Mesendoderm (in vitro differentiated cells): ENCODE data around the gene RCVRN.
A peak's percentile ranks its signal among the peaks of the same experiment; 100 is the strongest.

ENCODE experiments used
- DNase-seq: peaks from one replicate; pipeline ENCODE4 v3.0.0; 2013
- H2AK5ac ChIP-seq: 2 replicates; pipeline ENCODE4 v1.6.1; 2013; ENCODE audit warnings: low read length, inconsistent platforms
- H2BK120ac ChIP-seq: 2 replicates; pipeline ENCODE4 v1.6.1; 2013; ENCODE audit warnings: low read depth, mild to moderate bottlenecking, low read length, moderate library complexity, mixed read lengths
- H2BK15ac ChIP-seq: replicated peaks from 2 replicates; pipeline ENCODE4 v1.6.1; 2013; ENCODE audit warnings: low read depth, mild to moderate bottlenecking, moderate library complexity
- H2BK5ac ChIP-seq: 2 replicates; pipeline ENCODE4 v1.6.1; 2013; ENCODE audit warnings: low read length, inconsistent platforms
- H3K18ac ChIP-seq: 2 replicates; pipeline ENCODE4 v1.6.1; 2013; ENCODE audit warnings: mild to moderate bottlenecking, low read length, mixed read lengths
- H3K23ac ChIP-seq: one replicate; pipeline ENCODE4 v1.6.1; 2013; ENCODE audit warnings: low read length
- H3K27ac ChIP-seq: 2 replicates; pipeline ENCODE4 v1.5.1; 2013; ENCODE audit warnings: low read depth, mild to moderate bottlenecking, inconsistent platforms, low read length, moderate library complexity
- H3K27me3 ChIP-seq: 2 replicates; pipeline ENCODE4 v1.6.1; 2013; ENCODE audit warnings: low read length, control low read depth, mild to moderate bottlenecking, inconsistent platforms; ENCODE audit not compliant: insufficient read depth, poor library complexity
- H3K36me3 ChIP-seq: 2 replicates; pipeline ENCODE4 v1.6.1; 2013; ENCODE audit warnings: low read length, inconsistent platforms; ENCODE audit not compliant: control insufficient read depth, insufficient read depth
- H3K4ac ChIP-seq: one replicate; pipeline ENCODE4 v1.6.1; 2013; ENCODE audit warnings: low read depth, mild to moderate bottlenecking, low read length, moderate library complexity
- H3K4me1 ChIP-seq: 2 replicates; pipeline ENCODE4 v1.6.1; 2013; ENCODE audit warnings: low read depth, low read length, inconsistent platforms; ENCODE audit not compliant: control insufficient read depth
- H3K4me2 ChIP-seq: 2 replicates; pipeline ENCODE4 v1.6.1; 2013; ENCODE audit warnings: low read length
- H3K4me3 ChIP-seq: 2 replicates; pipeline ENCODE4 v1.5.1; 2013; ENCODE audit warnings: mild to moderate bottlenecking, low read length
- H3K56ac ChIP-seq: one replicate; pipeline ENCODE4 v1.6.1; 2013; ENCODE audit warnings: low read length
- H3K79me1 ChIP-seq: 2 replicates; pipeline ENCODE4 v1.6.1; 2013; ENCODE audit warnings: low read length, inconsistent platforms
- H3K79me2 ChIP-seq: 2 replicates; pipeline ENCODE4 v1.6.1; 2013; ENCODE audit warnings: mild to moderate bottlenecking, low read length; ENCODE audit not compliant: control insufficient read depth, insufficient read depth
- H3K9ac ChIP-seq: 2 replicates; pipeline ENCODE4 v1.6.1; 2013; ENCODE audit warnings: low read length, inconsistent platforms
- H4K5ac ChIP-seq: one replicate; pipeline ENCODE4 v1.6.1; 2013; ENCODE audit warnings: low read length
- H4K8ac ChIP-seq: one replicate; pipeline ENCODE4 v1.6.1; 2013; ENCODE audit warnings: low read depth, mild to moderate bottlenecking, control low read depth, low read length, moderate library complexity
- WGBS: extraction: QIAGEN DNeasy Blood & Tissue Kit; methylation state at CpG from one replicate; pipeline ENCODE4 v1.1.7; 2013; ENCODE audit warnings: low lambda C conversion rate, missing lambda C conversion rate; ENCODE audit not compliant: insufficient coverage; ENCODE audit errors: extremely low coverage; 5-methylcytosine and 5-hydroxymethylcytosine counted together

The RCVRN gene

DNA sequence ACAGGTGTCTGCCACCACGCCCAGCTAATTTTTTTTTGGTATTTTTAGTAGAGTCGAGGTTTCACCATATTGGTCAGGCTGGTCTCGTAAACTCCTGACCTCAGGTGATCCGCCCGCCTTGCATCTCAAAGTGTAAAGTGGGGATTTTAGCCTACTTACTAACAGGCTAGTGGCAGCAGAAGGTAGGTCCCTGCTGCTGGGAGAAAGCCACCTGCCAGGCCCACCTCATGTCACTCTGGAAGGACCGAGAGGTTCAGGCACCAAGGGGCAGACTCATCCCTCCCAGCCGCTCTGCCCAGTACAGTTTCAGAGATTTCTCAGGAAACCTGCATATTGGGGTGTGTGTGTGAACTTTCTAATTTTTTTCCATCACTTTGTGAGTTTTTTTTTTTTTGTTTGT lies 2.1 kb upstream of the RCVRN start:
- Histone ChIP-seq H3K4me3 (no peak overlapping the region), H2BK15ac (no peak overlapping the region), H3K23ac (no peak overlapping the region), H2AK5ac (no peak overlapping the region), H3K4ac (no peak overlapping the region), H3K27me3 (no peaks in the 10 kb centered on the region), H3K79me2 (no peaks in the 10 kb centered on the region), H3K4me2 (no peak overlapping the region), H4K8ac (no peak overlapping the region), H3K56ac (no peak overlapping the region), H3K9ac (no peak overlapping the region), H3K36me3 (no peaks in the 10 kb centered on the region), H3K27ac (no peak overlapping the region), H3K18ac (no peak overlapping the region), H3K79me1 (no peaks in the 10 kb centered on the region), H2BK5ac (no peak overlapping the region), H3K4me1 (no peaks in the 10 kb centered on the region), H2BK120ac (no peak overlapping the region), H4K5ac (no peak overlapping the region)
- no peak for DNase-seq
- no CpG with 5 or more reads among the region's 7 CpGs for WGBS

- no peak overlapping the region for H2BK15ac ChIP-seq
- WGBS, result no CpG with 5 or more reads among the region's 14 CpGs
- DNase-seq, result no peak
- no peaks in the 10 kb centered on the region for H3K79me1 ChIP-seq
- H2AK5ac ChIP-seq, result no peak overlapping the region
- no peaks in the 10 kb centered on the region for H3K79me2 ChIP-seq
- H3K27me3 ChIP-seq, result no peaks in the 10 kb centered on the region
- H3K23ac ChIP-seq, result no peak overlapping the region
- H2BK5ac ChIP-seq, result no peak overlapping the region
- no peak overlapping the region for H4K8ac ChIP-seq
- H3K18ac ChIP-seq, result no peak overlapping the region
- H3K4me1 ChIP-seq, result no peaks in the 10 kb centered on the region
- no peak overlapping the region for H3K56ac ChIP-seq
- H3K9ac ChIP-seq, result no peak overlapping the region
- H4K5ac ChIP-seq, result no peak overlapping the region
- no peak overlapping the region for H3K4me3 ChIP-seq
- no peak overlapping the region for H3K4me2 ChIP-seq
- no peaks in the 10 kb centered on the region for H3K36me3 ChIP-seq
- H3K4ac ChIP-seq, result no peak overlapping the region
- H2BK120ac ChIP-seq, result no peak overlapping the region
- no peak overlapping the region for H3K27ac ChIP-seq
Observed at GRCh38 chr17:9906616-9907015, 1.5 kb upstream of the RCVRN start.

- Histone ChIP-seq H2BK120ac (no peak overlapping the region), H3K79me2 (no peaks in the 10 kb centered on the region), H3K4ac (no peak overlapping the region), H3K4me3 (no peak overlapping the region), H3K4me2 (no peak overlapping the region), H3K9ac (no peak overlapping the region), H3K18ac (no peak overlapping the region), H3K23ac (no peak overlapping the region), H4K5ac (no peak overlapping the region), H3K79me1 (no peaks in the 10 kb centered on the region), H3K27ac (no peak overlapping the region), H2BK15ac (no peak overlapping the region), H3K27me3 (no peaks in the 10 kb centered on the region), H3K36me3 (no peaks in the 10 kb centered on the region), H4K8ac (no peak overlapping the region), H2BK5ac (no peak overlapping the region), H3K4me1 (no peaks in the 10 kb centered on the region), H2AK5ac (no peak overlapping the region), H3K56ac (no peak overlapping the region)
- no CpG with 5 or more reads among the region's 4 CpGs for WGBS
- DNase-seq, result peak; percentile 52
Observed at GRCh38 chr17:9905902-9906301, 831 bp upstream of the RCVRN start.

DNA sequence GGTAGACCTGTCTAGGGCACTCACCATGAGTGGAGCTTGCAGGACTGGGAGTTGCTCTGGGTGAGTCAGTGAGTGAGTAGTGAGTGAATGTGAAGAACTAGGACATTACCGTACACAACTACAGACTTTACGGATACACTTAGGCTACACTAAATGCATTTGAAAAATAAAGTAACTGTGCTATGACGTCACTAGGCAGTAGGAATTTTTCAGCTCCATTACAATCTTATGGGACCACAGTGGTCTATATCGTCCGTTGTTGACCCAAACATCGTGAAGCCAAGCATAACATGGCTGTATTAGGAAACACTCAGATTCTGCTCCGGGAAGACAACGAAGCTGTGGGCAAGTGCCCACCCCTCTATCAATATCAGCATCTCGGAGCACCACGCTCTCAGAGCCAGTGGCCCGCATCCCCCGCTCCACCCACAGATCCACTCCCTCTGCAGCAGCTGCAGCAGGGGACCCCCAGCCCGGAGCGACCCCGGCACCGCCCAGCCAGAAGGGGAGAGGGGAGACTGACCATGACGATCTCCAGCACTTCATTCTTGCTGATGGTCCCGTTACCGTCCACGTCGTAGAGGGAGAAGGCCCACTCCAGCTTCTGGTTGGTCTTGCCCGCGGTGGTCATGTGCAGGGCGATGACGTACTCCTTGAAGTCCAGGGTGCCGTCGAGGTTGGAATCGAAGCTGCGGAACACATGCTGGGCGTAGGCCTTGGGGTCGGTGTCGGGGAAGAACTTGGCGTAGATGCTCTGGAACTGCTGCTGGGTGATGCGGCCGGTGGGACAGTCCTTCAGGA lies 594 bp downstream of the RCVRN start:
- H3K4ac ChIP-seq, result no peak overlapping the region
- no peak for DNase-seq
- H3K27ac ChIP-seq, result no peak overlapping the region
- no peak overlapping the region for H2AK5ac ChIP-seq
- no peak overlapping the region for H3K4me3 ChIP-seq
- no peaks in the 10 kb centered on the region for H3K79me1 ChIP-seq
- H4K8ac ChIP-seq, result no peak overlapping the region
- no peak overlapping the region for H3K56ac ChIP-seq
- H3K23ac ChIP-seq, result no peak overlapping the region
- no peak overlapping the region for H3K4me2 ChIP-seq
- no peak overlapping the region for H3K9ac ChIP-seq
- H2BK5ac ChIP-seq, result no peak overlapping the region
- WGBS, result no CpG with 5 or more reads among the region's 35 CpGs
- no peak overlapping the region for H2BK15ac ChIP-seq
- no peak overlapping the region for H2BK120ac ChIP-seq
- H3K27me3 ChIP-seq, result no peaks in the 10 kb centered on the region
- no peak overlapping the region for H3K18ac ChIP-seq
- H3K79me2 ChIP-seq, result no peaks in the 10 kb centered on the region
- no peaks in the 10 kb centered on the region for H3K4me1 ChIP-seq
- no peaks in the 10 kb centered on the region for H3K36me3 ChIP-seq
- no peak overlapping the region for H4K5ac ChIP-seq

DNA sequence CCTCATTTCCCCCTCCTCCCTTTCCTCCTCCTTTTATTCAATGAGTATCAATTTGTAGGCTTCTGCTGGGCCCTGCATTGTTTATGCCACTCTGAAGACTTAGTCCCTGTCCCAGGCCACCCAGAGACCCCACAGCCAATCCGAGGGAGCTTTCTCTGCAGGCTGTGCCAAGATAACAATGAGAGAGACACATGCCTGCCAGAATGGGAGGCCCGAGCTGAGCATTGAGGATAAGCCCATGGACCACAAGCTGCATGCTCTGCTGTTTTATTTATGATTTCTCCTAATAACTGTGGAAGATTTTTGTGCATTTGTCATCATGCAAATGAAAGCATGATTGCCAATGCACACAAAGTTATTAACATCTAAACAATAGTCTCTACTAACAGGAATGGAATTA lies 3.0 kb downstream of the RCVRN start:
- Histone ChIP-seq H3K79me2 (no peaks in the 10 kb centered on the region), H3K4me1 (no peaks in the 10 kb centered on the region), H3K4me3 (no peak overlapping the region), H4K8ac (no peak overlapping the region), H3K27me3 (no peaks in the 10 kb centered on the region), H3K56ac (no peak overlapping the region), H3K27ac (no peak overlapping the region), H2AK5ac (no peak overlapping the region), H3K79me1 (no peaks in the 10 kb centered on the region), H3K36me3 (no peaks in the 10 kb centered on the region), H2BK15ac (no peak overlapping the region), H3K18ac (no peak overlapping the region), H4K5ac (no peak overlapping the region), H2BK120ac (no peak overlapping the region), H2BK5ac (no peak overlapping the region), H3K9ac (no peak overlapping the region), H3K23ac (no peak overlapping the region), H3K4ac (no peak overlapping the region), H3K4me2 (no peak overlapping the region)
- DNase-seq, result no peak
- no CpG with 5 or more reads among the region's 2 CpGs for WGBS

DNA sequence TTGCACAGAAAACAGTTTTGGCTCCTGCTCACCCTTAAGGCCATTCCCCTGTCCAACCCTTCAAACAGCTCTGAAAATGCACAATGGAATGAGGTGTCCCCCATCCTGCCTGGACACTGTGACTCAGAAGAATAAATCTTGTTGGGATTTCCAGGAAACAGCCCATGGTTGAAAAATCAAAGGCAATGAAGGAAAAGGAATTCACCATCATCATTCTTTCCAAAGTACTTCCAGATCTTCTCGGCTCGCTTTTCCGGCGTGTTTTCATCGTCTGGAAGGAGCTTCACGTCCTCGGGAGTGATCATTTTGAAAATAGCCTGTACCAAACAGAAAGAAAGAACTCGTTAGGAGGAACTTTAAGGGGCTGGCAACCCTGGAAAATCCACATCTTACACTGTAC lies 4.3 kb downstream of the RCVRN start:
- Histone ChIP-seq H3K4ac (no peak overlapping the region), H3K56ac (no peak overlapping the region), H3K4me2 (no peak overlapping the region), H2BK5ac (no peak overlapping the region), H3K79me1 (no peaks in the 10 kb centered on the region), H3K9ac (no peak overlapping the region), H3K4me3 (no peak overlapping the region), H3K4me1 (no peaks in the 10 kb centered on the region), H3K27me3 (no peaks in the 10 kb centered on the region), H3K18ac (no peak overlapping the region), H3K27ac (no peak overlapping the region), H4K8ac (no peak overlapping the region), H3K79me2 (no peaks in the 10 kb centered on the region), H2BK15ac (no peak overlapping the region), H2BK120ac (no peak overlapping the region), H4K5ac (no peak overlapping the region), H3K23ac (no peak overlapping the region), H3K36me3 (no peaks in the 10 kb centered on the region), H2AK5ac (no peak overlapping the region)
- no CpG with 5 or more reads among the region's 8 CpGs for WGBS
- no peak for DNase-seq
